ENCODE results near the gene OR6B1. TPM values are rescaled to one million over a fixed set of nuclear protein-coding genes. Genes with fewer than 3 reads are reported as not detected.

Gene OR6B1
- total and polyA plus RNA-seq, 2 of the 8 experiments (the other 6 are each of a cell fraction or from before 2014, with no cell fraction given) = not detected

DNA sequence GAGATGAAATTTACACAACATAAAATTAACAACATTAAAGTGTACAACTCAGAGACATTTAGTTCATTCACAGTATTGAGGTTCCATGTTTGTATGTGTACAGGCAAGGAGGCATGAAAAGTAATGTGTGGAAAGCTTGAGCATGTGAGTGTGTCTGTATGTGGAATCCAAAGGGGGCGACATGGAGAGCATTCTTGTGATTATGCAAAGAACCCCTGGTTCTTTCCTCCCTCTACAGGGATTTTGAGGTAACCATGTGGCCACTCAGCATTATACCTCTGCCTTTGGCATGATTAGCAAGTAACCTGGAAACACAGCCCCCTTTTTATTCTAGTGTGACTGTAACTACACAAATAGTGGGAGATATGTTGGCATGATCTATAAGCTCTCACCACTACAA is 24.5 kb upstream of the OR6B1 start (continued):
- TF ChIP-seq JUN (IDR thresholded peaks at IDR 0.05; ENCODE audit: low read depth, low read length) (no peak), HDAC2 (IDR thresholded peaks at IDR 0.05; ENCODE audit: borderline replicate concordance in 1 of 2, low read depth in 2 of 2, low read length in 2 of 2) (no peak), POU5F1 (IDR thresholded peaks at IDR 0.05; ENCODE audit: low read depth, low read length) (no peak), BACH1 (IDR thresholded peaks at IDR 0.05; ENCODE audit: low read length) (no peak), PHF8 (conservative IDR thresholded peaks at IDR 0.05; ENCODE audit: low read depth, low read length) (no peak), CBX8 (IDR thresholded peaks at IDR 0.05; ENCODE audit: borderline replicate concordance, low read depth, low read length) (no peak), RAD21 (IDR thresholded peaks at IDR 0.05 in 1 of 2, conservative IDR thresholded peaks at IDR 0.05 in 1 of 2; ENCODE audit: low read depth in 2 of 2, low read length in 2 of 2) (peak; percentile 8 to 28; a peak in 3 of 4 replicates), RFX5 (IDR thresholded peaks at IDR 0.05; ENCODE audit: borderline replicate concordance, low read depth, low read length) (no peak), NANOG (IDR thresholded peaks at IDR 0.05; ENCODE audit: insufficient read depth, low read depth, low read length, poor library complexity, severe bottlenecking) (no peak), SIN3A (conservative IDR thresholded peaks at IDR 0.05 in 1 of 2, IDR thresholded peaks at IDR 0.05 in 1 of 2; ENCODE audit: low read depth in 1 of 2, low read length in 2 of 2) (no peak)
- TF ChIP-seq, protein P1, sequence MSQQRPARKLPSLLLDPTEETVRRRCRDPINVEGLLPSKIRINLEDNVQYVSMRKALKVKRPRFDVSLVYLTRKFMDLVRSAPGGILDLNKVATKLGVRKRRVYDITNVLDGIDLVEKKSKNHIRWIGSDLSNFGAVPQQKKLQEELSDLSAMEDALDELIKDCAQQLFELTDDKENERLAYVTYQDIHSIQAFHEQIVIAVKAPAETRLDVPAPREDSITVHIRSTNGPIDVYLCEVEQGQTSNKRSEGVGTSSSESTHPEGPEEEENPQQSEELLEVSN (IDR thresholded peaks at IDR 0.05) = no peak
- TF ChIP-seq, protein P2, sequence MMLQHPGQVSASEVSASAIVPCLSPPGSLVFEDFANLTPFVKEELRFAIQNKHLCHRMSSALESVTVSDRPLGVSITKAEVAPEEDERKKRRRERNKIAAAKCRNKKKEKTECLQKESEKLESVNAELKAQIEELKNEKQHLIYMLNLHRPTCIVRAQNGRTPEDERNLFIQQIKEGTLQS (IDR thresholded peaks at IDR 0.05; ENCODE audit: insufficient read depth, low read depth, low read length) = no peak

All from H1 (cell line).